Bronchus fibroblast of lung (primary cell): ENCODE data around the gene PDE6D. TPM values are rescaled to one million over a fixed set of nuclear protein-coding genes. Genes with fewer than 3 reads are reported as not detected.

Experiments used
- total RNA-seq: library from RNA; depleted of rRNA; stranded (reverse); fragments of >200 nt; gene quantifications from 2 replicates; pipeline ENCODE4 v1.2.3, GENCODE V29; 2015

Gene PDE6D
- 43.0 and 43.3 TPM in 2 replicates for total RNA-seq

DNA sequence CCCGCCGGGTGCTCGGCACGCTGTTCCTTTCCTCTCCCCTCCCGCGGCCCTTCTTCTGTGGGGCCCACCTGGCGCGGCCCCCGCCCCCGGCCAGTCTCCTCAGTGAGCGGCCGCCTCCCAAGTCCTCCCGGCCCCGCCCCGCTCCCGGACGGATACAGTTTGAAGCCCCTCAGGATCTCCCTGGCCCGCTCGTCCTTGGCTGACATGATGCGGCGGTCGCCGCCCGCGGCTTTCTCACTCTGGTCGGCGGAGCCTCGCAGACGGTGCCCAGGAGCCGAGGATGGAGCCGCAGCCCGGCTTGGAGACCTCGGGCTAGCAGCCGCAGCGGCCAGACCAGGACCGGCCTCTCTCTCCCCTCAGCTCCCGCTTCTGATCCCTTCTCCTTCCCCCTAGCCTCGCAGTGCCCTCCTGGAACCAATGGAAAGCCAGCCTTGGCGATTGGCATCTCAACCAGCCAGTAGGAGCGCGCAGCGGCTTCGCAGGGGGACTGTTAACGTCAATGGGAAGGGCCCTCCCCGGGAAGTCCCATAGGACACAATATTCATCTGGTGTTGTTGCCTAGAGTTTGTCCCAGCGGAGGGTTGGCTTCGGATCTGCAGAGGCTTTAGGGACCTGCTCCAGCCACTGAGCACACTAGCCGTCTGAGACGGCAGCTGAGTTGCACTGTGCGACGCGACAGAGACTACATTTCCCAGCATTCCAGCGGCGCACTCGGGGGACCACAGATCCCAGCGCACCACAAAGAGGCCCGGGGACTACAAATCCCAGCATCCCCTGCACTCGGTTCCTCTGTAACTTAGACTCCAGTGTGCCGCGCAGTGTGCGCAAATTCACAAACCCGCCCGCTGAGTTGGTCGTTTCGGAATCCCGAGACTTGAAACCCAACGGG is at the start of gene PDE6D:
Gene PDE6D (minus strand): TSS at position 374 of the 889 bp plus-strand sequence. CDS start 168 bp downstream, at position 206.

DNA sequence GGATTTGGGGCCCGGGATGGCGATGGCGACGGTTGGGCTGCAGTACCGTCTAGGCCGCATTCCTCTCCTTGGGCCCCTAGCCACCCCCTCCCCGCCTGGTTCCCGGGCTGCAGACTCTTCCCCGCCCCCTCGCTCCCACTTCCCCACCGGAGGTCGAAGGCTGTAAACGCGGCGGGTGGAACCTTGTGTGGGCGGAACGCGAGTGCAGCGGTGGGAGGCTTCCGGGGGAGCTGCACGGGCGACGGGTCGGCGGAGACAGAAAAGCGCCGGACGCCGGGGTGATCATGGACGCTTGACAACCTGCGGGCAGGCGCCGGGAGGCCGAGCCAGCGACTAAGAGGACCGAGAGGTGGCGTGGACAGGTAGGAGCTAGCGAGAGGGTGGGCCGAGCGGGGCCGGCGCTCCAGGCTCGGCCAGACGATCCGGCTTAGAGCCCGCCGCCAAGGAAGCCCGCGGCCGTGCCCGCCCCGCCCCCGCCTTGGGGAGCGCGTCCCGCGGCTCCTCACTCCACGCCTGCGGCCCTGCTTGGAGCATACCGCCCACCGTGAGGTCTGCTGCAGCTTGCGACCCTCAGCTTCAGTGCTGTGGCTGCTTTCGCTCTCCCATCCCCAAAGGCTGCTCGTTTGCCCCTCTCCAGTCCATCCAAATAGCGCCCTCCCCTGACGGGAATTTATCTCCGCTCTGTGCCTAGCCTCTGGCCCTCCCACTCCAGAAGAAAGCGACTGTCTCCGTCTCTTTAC is 5.3 kb upstream of the PDE6D start, which contains the start of gene COPS7B:
Gene COPS7B (plus strand): TSS at position 269 of the 740 bp plus-strand sequence. CDS start 2,126 bp downstream, outside the sequence.

DNA sequence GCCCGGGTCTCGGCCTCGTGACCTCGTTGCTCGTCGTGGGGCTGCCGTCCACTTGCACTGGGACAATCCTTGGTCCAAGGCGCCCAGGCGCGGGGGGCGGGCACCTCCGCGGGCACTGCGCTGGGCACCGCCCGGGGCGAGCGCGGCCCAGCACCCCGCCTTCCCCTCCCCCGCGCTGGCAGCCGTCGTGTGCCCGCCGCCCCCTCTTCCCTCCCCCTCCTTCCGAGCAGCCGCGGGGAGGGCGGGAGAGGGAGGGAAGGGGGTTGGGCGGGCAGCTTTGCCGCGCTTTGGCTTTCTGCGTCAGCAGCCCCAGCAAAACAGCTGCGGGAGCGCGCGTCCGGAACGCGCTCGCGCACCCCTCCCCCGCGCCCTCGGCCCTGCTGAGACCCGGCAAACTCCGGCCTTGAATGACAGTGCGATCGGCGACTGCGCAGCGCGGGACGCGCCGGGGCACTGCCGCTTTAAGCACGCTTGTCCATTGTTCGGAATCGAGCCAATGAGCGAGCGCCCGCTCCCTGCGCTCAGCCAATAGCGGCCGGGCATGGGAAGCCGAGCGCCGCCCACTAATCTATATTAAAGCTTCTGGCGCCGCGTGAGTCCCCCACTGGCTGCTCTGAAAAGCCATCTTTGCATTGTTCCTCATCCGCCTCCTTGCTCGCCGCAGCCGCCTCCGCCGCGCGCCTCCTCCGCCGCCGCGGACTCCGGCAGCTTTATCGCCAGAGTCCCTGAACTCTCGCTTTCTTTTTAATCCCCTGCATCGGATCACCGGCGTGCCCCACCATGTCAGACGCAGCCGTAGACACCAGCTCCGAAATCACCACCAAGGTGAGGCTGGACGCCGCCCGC is 72.9 kb downstream of the PDE6D start, which contains the start of gene PTMA:
Gene PTMA (plus strand): TSS at position 599 of the 846 bp plus-strand sequence. CDS start 182 bp downstream, at position 781.

Other genes with a start within 250 kb of the PDE6D start
- not detected in 2 replicates for gene TEX44, start 188.4 kb downstream of the PDE6D start, total RNA-seq
- 756 and 1,171 TPM in 2 replicates for gene PTMA, start 72.8 kb downstream of the PDE6D start, total RNA-seq
- gene COPS7B, start 5.2 kb upstream of the PDE6D start, total RNA-seq, result 23.9 and 28.4 TPM in 2 replicates
- not detected in 2 replicates for gene NPPC, start 145.1 kb upstream of the PDE6D start, total RNA-seq
- 19.6 and 22.7 TPM in 2 replicates for gene DIS3L2, start 180.4 kb upstream of the PDE6D start, total RNA-seq